Trophoblast cell (in vitro differentiated cells and primary cell): ENCODE results near the gene KPNA6.

Source experiments
- DNase-seq, 2 donors: peaks; one replicate each; pipeline ENCODE4 v3.0.0-alpha.2; 2016
- H2AFZ ChIP-seq: 2 replicates; pipeline ENCODE4 v1.6.1; 2013; ENCODE audit warnings: low read length, moderate library complexity, mild to moderate bottlenecking; ENCODE audit not compliant: insufficient read depth, poor library complexity
- H2AK5ac ChIP-seq: 2 replicates; pipeline ENCODE4 v1.6.1; 2013; ENCODE audit warnings: mild to moderate bottlenecking, low read length
- H2BK120ac ChIP-seq: 2 replicates; pipeline ENCODE4 v1.6.1; 2013; ENCODE audit warnings: low read length, mild to moderate bottlenecking, moderate library complexity; ENCODE audit not compliant: insufficient read depth, poor library complexity
- H2BK12ac ChIP-seq: 2 replicates; pipeline ENCODE4 v1.6.1; 2013; ENCODE audit warnings: mild to moderate bottlenecking, low read length, moderate library complexity
- H2BK5ac ChIP-seq: 2 replicates; pipeline ENCODE4 v1.6.1; 2013; ENCODE audit warnings: low read length, low read depth, moderate library complexity, mild to moderate bottlenecking; ENCODE audit not compliant: poor library complexity
- H3K14ac ChIP-seq: 2 replicates; pipeline ENCODE4 v1.6.1; 2013; ENCODE audit warnings: mild to moderate bottlenecking, low read length
- H3K18ac ChIP-seq: 2 replicates; pipeline ENCODE4 v1.6.1; 2013; ENCODE audit warnings: mild to moderate bottlenecking, low read length
- H3K23ac ChIP-seq: 2 replicates; pipeline ENCODE4 v1.6.1; 2013; ENCODE audit warnings: low read length
- H3K27ac ChIP-seq: 2 replicates; pipeline ENCODE4 v1.5.1; 2013; ENCODE audit warnings: low read depth, mild to moderate bottlenecking, inconsistent platforms, low read length, moderate library complexity
- H3K27me3 ChIP-seq: 2 replicates; pipeline ENCODE4 v1.6.1; 2013; ENCODE audit warnings: inconsistent platforms, mild to moderate bottlenecking, low read length, moderate library complexity; ENCODE audit not compliant: insufficient read depth
- H3K36me3 ChIP-seq, 2 experiments: 1 replicate in 1 of 2; 2 replicates in 1 of 2; pipeline ENCODE4 v1.6.1; 2013; ENCODE audit warnings: low read length in 2 of 2, mild to moderate bottlenecking in 2 of 2, moderate library complexity in 1 of 2; ENCODE audit not compliant: insufficient read depth in 2 of 2, control insufficient read depth in 1 of 2
- H3K4ac ChIP-seq: 2 replicates; pipeline ENCODE4 v1.6.1; 2013; ENCODE audit warnings: low read depth, mild to moderate bottlenecking, low read length, moderate library complexity
- H3K4me1 ChIP-seq, 2 experiments: 1 replicate in 1 of 2; 2 replicates in 1 of 2; pipeline ENCODE4 v1.6.1; 2013; ENCODE audit warnings: low read length in 2 of 2, mild to moderate bottlenecking in 2 of 2, moderate library complexity in 1 of 2; ENCODE audit not compliant: insufficient read depth in 2 of 2, control insufficient read depth in 1 of 2
- H3K4me2 ChIP-seq: 2 replicates; pipeline ENCODE4 v1.6.1; 2013; ENCODE audit warnings: inconsistent platforms, mild to moderate bottlenecking, low read length, moderate library complexity
- H3K4me3 ChIP-seq: 2 replicates; pipeline ENCODE4 v1.5.1; 2013; ENCODE audit warnings: mild to moderate bottlenecking, low read depth, low read length, inconsistent platforms
- H3K79me1 ChIP-seq: one replicate; pipeline ENCODE4 v1.6.1; 2013; ENCODE audit warnings: low read length
- H3K79me2 ChIP-seq: 2 replicates; pipeline ENCODE4 v1.6.1; 2013; ENCODE audit warnings: low read length, mild to moderate bottlenecking; ENCODE audit not compliant: control insufficient read depth, insufficient read depth, poor library complexity
- H3K9ac ChIP-seq: 2 replicates; pipeline ENCODE4 v1.6.1; 2013; ENCODE audit warnings: mild to moderate bottlenecking, low read length
- H3K9me3 ChIP-seq: 2 replicates; pipeline ENCODE4 v1.6.1; 2013; ENCODE audit warnings: low read depth, mild to moderate bottlenecking, control low read depth, inconsistent platforms, low read length; ENCODE audit not compliant: insufficient read depth
- H4K12ac ChIP-seq: 2 replicates; pipeline ENCODE4 v1.6.1; 2013; ENCODE audit warnings: low read depth, mild to moderate bottlenecking, low read length, moderate library complexity
- H4K8ac ChIP-seq: 2 replicates; pipeline ENCODE4 v1.6.1; 2013; ENCODE audit warnings: low read depth, mild to moderate bottlenecking, low read length, moderate library complexity
- H4K91ac ChIP-seq: one replicate; pipeline ENCODE4 v1.6.1; 2013; ENCODE audit warnings: low read depth, mild to moderate bottlenecking, low read length, moderate library complexity
- WGBS: extraction: QIAGEN DNeasy Blood & Tissue Kit; methylation state at CpG from one replicate; pipeline ENCODE4 v1.1.7; 2013; ENCODE audit warnings: missing lambda C conversion rate; ENCODE audit not compliant: insufficient read length, insufficient coverage; ENCODE audit errors: extremely low coverage; 5-methylcytosine and 5-hydroxymethylcytosine counted together

Gene KPNA6

GRCh38 chr1:32072622-32073298, 35.1 kb upstream of the KPNA6 start, which contains the start of gene TMEM39B:
TMEM39B (plus strand) TSS chr1:32072939; CDS start chr1:32073048, 109 bp downstream.
- Histone ChIP-seq H3K18ac (peak within 1 kb of the TSS; percentile 83), H3K4ac (peak within 1 kb of the TSS; percentile 37), H3K14ac (peak within 1 kb of the TSS; percentile 95), H3K27ac (peak within 1 kb of the TSS; percentile 91), H4K8ac (peak within 1 kb of the TSS; percentile 94), H3K4me1 (peaks cover 2 to 15% of the 10 kb centered on the region in 2 experiments), H3K4me2 (peak within 1 kb of the TSS; percentile 93), H2BK5ac (peak within 1 kb of the TSS; percentile 83), H2AK5ac (no peak within 1 kb of the TSS), H4K91ac (peak within 1 kb of the TSS; percentile 86), H3K27me3 (no peaks in the 10 kb centered on the region), H3K4me3 (peak within 1 kb of the TSS; percentile 100), H3K79me1 (peaks cover 11% of the 10 kb centered on the region), H2AFZ (peak within 1 kb of the TSS; percentile 95), H3K9me3 (no peaks in the 10 kb centered on the region), H2BK120ac (peak within 1 kb of the TSS; percentile 87), H4K12ac (peak within 1 kb of the TSS; percentile 84), H3K36me3 (peaks cover 14 to 20% of the 10 kb centered on the region in 2 experiments), H3K79me2 (peaks cover 4% of the 10 kb centered on the region), H3K23ac (no peak within 1 kb of the TSS), H2BK12ac (no peak within 1 kb of the TSS), H3K9ac (peak within 1 kb of the TSS; percentile 98)
- peak; percentile 91 to 92 for DNase-seq
- WGBS = no CpG with 5 or more reads among the region's 67 CpGs

GRCh38 chr1:32073299-32074229, 34.3 kb upstream of the KPNA6 start:
- Histone ChIP-seq H2AK5ac (no peak overlapping the region), H3K4me1 (peaks cover 2 to 15% of the 10 kb centered on the region in 2 experiments), H4K8ac (peak overlapping the region; percentile 42), H4K91ac (peak overlapping the region; percentile 1), H3K4me2 (peak overlapping the region; percentile 72), H3K79me1 (peaks cover 11% of the 10 kb centered on the region), H2BK120ac (no peak overlapping the region), H2BK12ac (no peak overlapping the region), H3K4ac (peak overlapping the region; percentile 24), H3K9me3 (no peaks in the 10 kb centered on the region), H3K14ac (no peak overlapping the region), H2BK5ac (no peak overlapping the region), H3K23ac (no peak overlapping the region), H3K27ac (no peak overlapping the region), H2AFZ (peak overlapping the region; percentile 15), H3K36me3 (peaks cover 19 to 25% of the 10 kb centered on the region in 2 experiments), H3K9ac (no peak overlapping the region), H3K79me2 (peaks cover 4% of the 10 kb centered on the region), H3K4me3 (peak overlapping the region; percentile 71), H3K27me3 (no peaks in the 10 kb centered on the region), H3K18ac (peak overlapping the region; percentile 33), H4K12ac (peak overlapping the region; percentile 22)
- WGBS = no CpG with 5 or more reads among the region's 28 CpGs
- DNase-seq = no peak

GRCh38 chr1:32074841-32075240, 33.0 kb upstream of the KPNA6 start:
- H2BK5ac ChIP-seq = no peak overlapping the region
- peaks cover 21 to 28% of the 10 kb centered on the region in 2 experiments for H3K36me3 ChIP-seq
- H3K4me1 ChIP-seq = peaks cover 2 to 15% of the 10 kb centered on the region in 2 experiments
- H2BK12ac ChIP-seq = no peak overlapping the region
- no peak overlapping the region for H3K4me2 ChIP-seq
- no peak overlapping the region for H2AK5ac ChIP-seq
- no peak overlapping the region for H3K18ac ChIP-seq
- H2AFZ ChIP-seq = no peak overlapping the region
- no peaks in the 10 kb centered on the region for H3K27me3 ChIP-seq
- WGBS = no CpG with 5 or more reads among the region's 9 CpGs
- no peak overlapping the region for H3K4ac ChIP-seq
- peaks cover 4% of the 10 kb centered on the region for H3K79me2 ChIP-seq
- no peak overlapping the region for H3K14ac ChIP-seq
- H3K79me1 ChIP-seq = peaks cover 11% of the 10 kb centered on the region
- H4K12ac ChIP-seq = no peak overlapping the region
- no peak overlapping the region for H3K4me3 ChIP-seq
- no peak overlapping the region for H4K8ac ChIP-seq
- no peak overlapping the region for H4K91ac ChIP-seq
- H3K9ac ChIP-seq = no peak overlapping the region
- no peaks in the 10 kb centered on the region for H3K9me3 ChIP-seq
- DNase-seq = no peak
- no peak overlapping the region for H2BK120ac ChIP-seq
- no peak overlapping the region for H3K27ac ChIP-seq
- no peak overlapping the region for H3K23ac ChIP-seq

- H3K9me3 ChIP-seq = no peaks in the 10 kb centered on the region
- H3K23ac ChIP-seq = no peak overlapping the region
- no peak for DNase-seq
- H4K12ac ChIP-seq = no peak overlapping the region
- H3K27me3 ChIP-seq = no peaks in the 10 kb centered on the region
- H3K14ac ChIP-seq = no peak overlapping the region
- no peak overlapping the region for H2BK12ac ChIP-seq
- no peak overlapping the region for H3K9ac ChIP-seq
- no peak overlapping the region for H2AFZ ChIP-seq
- H2AK5ac ChIP-seq = no peak overlapping the region
- no peak overlapping the region for H4K91ac ChIP-seq
- no CpG with 5 or more reads among the region's 3 CpGs for WGBS
- H3K79me1 ChIP-seq = peaks cover 8% of the 10 kb centered on the region
- H3K4me1 ChIP-seq = peaks cover 2 to 9% of the 10 kb centered on the region in 2 experiments
- H2BK120ac ChIP-seq = no peak overlapping the region
- H3K4me2 ChIP-seq = no peak overlapping the region
- H3K4me3 ChIP-seq = no peak overlapping the region
- H3K18ac ChIP-seq = no peak overlapping the region
- peaks cover 3% of the 10 kb centered on the region for H3K79me2 ChIP-seq
- no peak overlapping the region for H3K4ac ChIP-seq
- no peak overlapping the region for H4K8ac ChIP-seq
- H3K36me3 ChIP-seq = peaks cover 24 to 28% of the 10 kb centered on the region in 2 experiments
- H2BK5ac ChIP-seq = no peak overlapping the region
- no peak overlapping the region for H3K27ac ChIP-seq
Measured at GRCh38 chr1:32077451-32077850, 30.4 kb upstream of the KPNA6 start.
